ENCODE measurements around the gene TUBA8. TPM values are rescaled to one million over a fixed set of nuclear protein-coding genes. Genes with fewer than 3 reads are reported as not detected.
"Not testable (repeated sequence)": the region's sequence is repeated elsewhere in the genome, so short reads cannot be mapped to it uniquely, and the experiment has no call there.

Gene TUBA8
- polyA plus RNA-seq, 3 donors: 2.8 to 4.1 (median 2.9) TPM

DNA sequence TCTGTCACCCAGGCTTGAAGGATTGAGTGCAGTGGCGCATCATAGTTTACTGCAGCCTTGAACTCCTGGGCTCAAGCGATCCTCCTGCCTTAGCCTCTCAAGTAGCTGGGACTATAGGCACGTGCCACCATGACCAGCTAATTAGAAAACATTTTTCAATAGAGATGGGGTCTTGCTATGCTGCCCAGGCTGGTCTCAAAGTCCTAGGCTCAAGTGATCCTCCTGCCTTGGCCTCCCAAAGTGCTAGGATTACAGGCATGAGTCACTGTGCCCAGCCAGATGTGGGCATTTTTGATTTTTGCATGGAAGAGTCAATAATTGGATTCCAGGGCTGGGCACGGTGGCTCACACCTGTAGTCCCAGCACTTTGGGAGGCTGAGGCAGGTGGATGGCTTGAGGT is 36.7 kb upstream of the TUBA8 start:
- not testable (repeated sequence) for DNase-seq (ENCODE audit: extremely low read depth in 1 of 11, low read depth in 9 of 11, low spot score in 4 of 11)

DNA sequence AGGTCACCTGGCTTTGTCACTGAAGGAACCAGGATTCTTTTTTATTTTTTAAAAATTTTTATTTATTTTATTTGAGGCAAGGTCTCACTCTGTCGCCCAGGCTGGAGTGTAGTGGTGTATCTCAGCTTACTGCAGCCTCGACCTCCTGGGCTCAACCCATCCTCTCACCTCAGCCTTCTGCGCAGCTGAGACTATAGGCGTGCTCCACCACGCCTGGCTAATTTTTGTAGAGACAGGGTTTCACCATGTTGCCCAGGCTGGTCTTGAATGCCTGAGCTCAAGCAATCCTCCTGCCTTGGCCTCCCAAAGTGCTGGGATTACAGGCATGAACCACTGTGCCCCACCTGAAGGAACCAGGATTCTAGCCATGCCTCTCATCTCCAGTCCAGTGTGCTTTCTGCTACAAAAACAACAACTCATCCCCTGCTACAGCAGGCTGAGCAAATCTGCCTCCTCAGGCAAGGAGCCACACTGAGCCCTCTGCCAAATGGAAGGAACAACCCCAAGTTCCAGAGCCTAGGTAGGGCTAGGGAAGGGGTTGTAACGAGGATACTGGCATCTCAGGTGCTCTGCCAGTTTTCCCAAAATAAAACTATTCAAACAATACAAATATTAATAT is 35.4 kb upstream of the TUBA8 start:
- DNase-seq (ENCODE audit: extremely low read depth in 1 of 11, low read depth in 9 of 11, low spot score in 4 of 11): no peak

DNA sequence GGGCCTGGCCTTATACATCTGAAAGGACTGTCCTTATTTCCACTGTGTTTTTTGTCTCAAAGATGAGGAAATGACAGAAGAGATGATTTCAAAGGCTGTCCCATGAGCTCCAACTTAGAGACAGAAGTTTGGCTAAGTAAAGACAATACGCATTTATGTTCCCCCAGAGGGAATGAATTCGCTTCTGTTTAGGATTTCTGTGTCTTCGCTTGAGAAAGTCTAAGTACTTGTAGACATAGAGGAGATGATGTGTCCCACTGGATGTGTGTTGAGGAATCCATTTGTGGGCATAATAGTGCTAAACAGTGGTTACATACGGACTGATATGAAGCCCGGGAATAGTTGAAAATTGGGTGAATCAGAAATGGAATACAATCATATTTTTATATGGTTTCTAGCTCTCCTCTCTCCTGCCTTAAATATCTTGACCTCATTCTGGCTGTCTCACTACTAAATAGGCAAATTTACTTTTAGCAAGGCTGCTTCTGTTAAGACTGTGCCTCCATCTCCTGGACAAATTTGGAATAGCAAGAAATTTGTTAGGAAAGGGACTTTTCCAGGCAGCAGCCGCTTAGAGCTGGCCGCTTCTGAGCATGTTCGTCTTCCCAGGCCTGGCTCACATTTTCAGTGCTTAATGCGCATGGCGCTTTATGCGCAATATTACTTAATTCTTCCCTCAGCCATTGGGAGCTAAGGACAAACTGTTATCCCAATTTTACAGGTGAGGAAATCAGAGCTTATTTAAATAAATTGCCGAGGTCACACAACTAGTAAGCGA is 34.7 kb upstream of the TUBA8 start:
- DNase-seq (ENCODE audit: extremely low read depth in 1 of 11, low read depth in 9 of 11, low spot score in 4 of 11): peak; percentile 72 to 92 (median 82)

DNA sequence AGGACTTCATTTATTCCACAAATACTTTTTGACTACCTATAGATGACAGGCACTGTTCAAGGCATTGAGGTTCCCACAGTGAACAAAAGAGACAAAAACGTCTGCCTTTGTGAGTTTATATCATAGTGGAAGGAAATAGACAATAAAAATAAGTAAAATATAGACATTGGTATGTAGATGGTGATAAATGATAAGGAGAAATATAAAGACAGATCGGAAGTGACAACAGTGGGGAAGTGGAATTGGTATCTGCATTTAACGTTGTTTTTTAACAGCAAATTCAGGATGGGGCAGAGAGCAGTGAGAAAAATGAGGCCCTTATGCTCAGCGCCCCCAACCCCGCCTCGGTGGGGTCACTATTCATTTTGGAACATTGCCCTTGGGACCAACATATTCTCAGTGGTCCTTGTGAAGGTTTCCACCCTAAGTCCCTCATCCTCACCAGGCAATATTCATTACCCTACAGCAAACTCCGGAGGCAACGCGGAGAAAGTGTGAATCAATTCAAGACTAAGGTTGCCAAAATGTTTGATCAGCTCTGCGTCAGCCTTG is 33.4 kb upstream of the TUBA8 start:
- DNase-seq (ENCODE audit: extremely low read depth in 1 of 11, low read depth in 9 of 11, low spot score in 4 of 11): no peak

DNA sequence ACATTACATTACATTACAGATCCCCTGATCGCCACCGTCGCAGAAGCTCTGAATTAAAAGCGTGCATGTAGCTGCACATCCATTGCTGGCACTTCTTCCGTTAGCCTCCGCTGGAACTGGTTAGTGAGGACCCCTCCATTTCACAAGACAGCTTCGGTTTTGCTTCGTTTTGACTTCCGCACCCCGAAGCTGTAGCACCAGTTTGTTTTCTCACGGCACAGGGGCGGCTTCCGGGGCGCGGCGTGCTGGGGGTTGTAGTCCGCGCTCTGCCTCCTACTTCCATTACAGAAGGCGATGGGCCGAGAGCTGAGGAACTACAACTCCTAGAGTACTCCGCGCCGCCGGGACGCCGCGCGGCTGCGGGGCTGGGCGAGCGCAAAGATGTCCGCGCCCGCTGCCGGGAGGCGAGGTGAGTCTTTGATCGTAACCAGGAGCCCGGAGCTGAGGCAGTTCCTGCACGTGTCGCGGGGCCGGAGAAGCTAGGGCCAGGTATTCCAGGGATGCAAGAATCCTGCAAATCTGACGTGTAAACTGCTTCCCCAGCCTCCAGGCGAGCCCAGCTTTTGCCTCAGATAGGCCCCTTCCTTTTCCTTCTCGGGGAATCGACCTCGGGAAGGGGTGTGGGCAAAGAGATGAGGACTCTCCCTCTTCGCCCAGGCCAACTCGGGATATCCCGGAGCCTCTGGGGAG is 32.8 kb upstream of the TUBA8 start, which contains the start of gene PEX26:
Gene PEX26, plus strand, starts transcription at position 352 of the 690 bp plus-strand sequence. CDS start 387 bp downstream, outside the sequence.
- DNase-seq (ENCODE audit: extremely low read depth in 1 of 11, low read depth in 9 of 11, low spot score in 4 of 11): peak; percentile 78 to 94 (median 89)

DNA sequence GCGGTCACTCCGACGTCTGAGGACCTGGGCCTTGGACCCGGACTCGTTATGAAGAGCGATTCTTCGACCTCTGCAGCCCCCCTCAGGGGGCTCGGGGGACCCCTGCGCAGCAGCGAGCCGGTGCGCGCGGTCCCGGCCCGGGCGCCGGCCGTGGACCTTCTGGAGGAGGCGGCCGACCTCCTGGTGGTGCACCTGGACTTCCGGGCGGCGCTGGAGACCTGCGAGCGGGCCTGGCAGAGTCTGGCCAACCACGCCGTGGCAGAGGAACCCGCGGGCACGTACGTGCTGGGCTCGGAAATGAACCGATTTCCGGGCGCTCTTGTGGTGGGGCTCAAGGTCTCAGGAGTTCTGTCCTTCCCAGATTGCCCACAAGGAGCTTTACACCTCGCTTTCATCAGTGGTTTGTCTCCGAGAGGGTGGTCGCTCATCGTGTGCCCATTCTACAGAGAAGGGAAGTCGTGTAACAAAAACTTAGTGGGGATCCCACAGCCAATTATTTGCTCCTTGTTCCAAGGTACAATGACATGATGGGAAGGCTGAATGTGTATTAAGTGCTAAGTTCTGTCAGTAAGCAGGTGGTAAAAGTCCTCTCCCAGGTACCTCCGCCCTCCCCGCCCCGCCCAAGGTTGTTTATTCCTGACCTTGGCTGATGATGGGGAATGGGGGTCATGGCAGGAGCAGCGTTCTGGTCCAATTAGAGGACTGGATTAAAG is 32.1 kb upstream of the TUBA8 start:
- DNase-seq (ENCODE audit: extremely low read depth in 1 of 11, low read depth in 9 of 11, low spot score in 4 of 11): no peak

DNA sequence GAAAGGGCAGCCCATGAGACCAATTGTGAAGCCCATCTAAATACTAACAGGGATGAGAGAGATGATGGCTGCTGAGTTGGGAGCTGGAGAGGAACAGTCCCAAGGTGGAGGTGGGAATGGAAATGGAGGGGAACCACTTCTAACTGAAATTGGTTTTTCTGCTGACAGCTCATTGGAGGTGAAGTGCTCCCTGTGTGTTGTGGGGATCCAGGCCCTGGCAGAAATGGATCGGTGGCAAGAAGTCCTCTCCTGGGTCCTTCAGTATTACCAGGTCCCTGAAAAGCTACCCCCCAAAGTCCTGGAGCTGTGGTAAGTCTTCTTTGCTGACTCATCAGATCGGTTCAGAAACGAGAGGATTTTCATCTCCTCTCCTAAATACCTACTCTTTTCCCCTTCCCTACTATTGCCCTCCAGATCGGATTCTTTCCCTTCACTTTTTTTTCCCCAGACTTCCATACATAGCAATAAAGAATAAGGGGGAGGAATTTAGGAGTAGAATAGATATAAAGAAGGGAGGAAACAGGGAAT is 30.8 kb upstream of the TUBA8 start:
- no peak for DNase-seq (ENCODE audit: extremely low read depth in 1 of 11, low read depth in 9 of 11, low spot score in 4 of 11)

DNA sequence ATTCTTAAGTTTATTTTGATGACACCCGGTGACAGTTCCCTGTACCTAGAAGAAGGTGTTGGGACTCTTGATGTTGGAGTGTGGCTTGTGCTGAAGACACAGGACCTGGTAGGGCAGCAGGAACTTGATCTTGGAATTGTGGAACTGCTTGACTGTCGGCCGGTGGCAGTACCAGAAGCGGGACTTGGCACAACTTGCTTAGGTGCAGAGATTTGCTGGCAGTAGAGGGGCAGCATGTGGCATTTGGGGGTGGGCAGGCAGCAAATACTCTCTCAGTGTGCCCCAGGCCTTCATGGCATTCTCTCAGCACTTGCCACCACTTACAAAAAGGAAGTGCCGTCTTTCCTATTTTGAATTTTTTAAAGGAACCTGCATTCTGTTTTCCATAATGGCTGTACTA is 29.2 kb upstream of the TUBA8 start:
- DNase-seq (ENCODE audit: extremely low read depth in 1 of 11, low read depth in 9 of 11, low spot score in 4 of 11): no peak

DNA sequence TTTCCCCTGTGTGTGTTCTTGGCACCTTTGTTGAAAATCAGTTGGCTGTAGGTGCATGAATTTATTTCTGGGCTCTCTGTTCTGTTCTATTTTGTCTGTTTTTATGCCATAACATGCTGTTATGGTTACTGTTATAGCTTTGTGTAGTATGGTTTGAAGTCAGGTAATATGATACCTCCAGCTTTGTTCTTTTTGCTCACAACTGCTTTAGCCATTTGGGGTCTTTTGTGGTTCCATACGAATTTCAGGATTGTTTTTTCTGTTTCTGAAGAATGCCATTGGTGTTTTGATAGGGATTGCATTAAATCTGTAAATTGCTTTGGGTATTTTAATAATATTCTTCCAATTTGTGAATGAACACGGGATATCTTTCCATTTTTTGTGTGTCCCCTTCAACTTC is 28.1 kb upstream of the TUBA8 start:
- no peak for DNase-seq (ENCODE audit: extremely low read depth in 1 of 11, low read depth in 9 of 11, low spot score in 4 of 11)

DNA sequence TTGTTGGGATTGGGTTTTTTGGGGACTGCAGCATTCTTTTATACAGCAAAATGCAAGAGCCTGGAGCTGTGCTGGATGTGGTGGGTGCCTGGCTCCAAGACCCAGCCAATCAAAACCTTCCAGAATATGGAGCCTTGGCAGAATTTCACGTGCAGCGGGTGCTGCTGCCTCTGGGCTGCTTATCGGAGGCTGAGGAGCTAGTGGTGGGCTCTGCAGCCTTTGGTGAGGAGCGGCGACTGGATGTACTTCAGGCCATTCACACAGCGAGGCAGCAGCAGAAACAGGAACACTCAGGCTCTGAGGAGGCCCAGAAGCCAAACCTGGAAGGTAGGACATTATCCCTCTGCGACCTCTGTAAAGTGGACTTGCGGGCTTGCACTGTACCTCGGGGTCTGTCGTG is 27.2 kb upstream of the TUBA8 start:
- DNase-seq (ENCODE audit: extremely low read depth in 1 of 11, low read depth in 9 of 11, low spot score in 4 of 11): no peak

DNA sequence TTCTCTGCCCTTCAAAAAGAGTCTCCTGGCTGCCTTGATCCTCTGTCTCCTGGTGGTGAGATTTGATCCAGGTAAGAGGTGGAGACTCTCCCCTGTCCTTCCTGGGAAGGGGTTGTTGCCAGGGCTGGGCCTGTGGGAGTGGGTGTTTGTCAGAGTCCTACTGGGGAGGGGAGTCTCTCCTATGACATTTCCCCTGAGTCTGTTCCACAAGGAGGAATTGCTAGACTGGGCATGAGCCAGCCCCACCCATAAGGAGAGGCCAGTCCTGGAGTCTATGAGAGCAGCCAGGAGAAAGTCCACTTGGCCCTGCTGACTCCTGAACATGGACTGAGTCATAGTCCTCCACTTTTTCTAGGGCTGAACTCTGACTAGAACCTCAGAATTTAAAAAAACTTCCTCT is 25.4 kb upstream of the TUBA8 start:
- no peak for DNase-seq (ENCODE audit: extremely low read depth in 1 of 11, low read depth in 9 of 11, low spot score in 4 of 11)

DNA sequence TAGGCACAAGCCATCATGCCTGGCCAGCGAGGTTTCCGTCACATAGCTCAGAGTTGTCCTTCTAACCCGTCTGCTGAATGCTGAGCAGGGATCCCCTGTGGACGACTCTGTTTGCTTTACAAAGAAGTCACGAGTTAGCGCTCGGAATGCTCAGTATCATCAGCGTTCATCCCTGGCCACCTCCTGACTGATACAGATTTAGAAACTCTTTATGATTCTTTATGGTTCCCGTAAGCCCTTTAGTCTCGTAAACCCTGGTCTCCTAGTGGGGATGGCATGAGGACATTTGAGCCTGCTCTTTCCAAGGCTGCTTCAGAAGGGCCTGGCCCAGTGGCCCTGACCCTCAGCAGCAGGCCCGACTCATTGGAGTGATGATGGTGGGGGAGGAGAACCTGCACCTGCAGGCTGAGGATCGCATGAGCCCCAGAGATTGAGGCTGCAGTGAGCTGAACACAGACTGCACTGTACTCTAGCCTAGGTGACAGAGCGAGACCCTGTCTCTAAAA is 23.2 kb upstream of the TUBA8 start:
- no peak for DNase-seq (ENCODE audit: extremely low read depth in 1 of 11, low read depth in 9 of 11, low spot score in 4 of 11)

DNA sequence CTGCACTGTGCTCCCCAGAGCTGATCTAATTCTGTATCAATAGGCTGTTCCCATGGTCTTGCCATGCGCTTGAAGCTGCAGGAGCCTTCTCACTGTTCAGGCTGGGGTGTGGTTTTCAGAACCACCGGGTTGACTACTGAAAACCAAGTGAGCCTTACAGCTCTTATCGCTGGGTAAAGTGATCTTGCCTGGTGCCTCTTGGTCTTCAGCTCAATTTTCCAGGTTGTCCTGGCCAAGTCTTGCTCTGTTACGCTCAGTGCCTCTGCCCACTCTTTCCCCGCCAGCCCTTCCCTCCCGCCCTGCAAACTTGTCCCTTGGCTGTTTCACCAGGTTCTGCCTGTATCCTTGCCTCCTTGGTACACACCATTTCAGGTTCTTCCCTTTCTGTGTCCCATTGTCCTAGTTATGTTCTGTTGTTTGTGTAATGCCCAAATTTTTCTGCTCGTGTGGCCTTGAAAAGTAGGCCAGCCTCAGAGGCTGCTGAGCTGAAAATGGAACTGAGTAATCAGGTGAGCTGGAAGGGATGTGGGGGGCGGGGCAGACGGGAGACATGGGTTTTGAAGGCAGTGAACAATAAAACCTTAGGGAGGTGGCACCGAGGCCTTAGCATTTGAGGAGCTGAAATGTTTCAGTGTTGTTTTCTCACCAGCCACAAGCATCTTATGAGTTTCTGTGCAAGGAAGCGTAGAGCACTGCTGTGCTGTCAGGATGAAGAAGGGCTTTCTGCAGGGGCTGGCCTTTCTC is 21.6 kb upstream of the TUBA8 start:
- no peak for DNase-seq (ENCODE audit: extremely low read depth in 1 of 11, low read depth in 9 of 11, low spot score in 4 of 11)

DNA sequence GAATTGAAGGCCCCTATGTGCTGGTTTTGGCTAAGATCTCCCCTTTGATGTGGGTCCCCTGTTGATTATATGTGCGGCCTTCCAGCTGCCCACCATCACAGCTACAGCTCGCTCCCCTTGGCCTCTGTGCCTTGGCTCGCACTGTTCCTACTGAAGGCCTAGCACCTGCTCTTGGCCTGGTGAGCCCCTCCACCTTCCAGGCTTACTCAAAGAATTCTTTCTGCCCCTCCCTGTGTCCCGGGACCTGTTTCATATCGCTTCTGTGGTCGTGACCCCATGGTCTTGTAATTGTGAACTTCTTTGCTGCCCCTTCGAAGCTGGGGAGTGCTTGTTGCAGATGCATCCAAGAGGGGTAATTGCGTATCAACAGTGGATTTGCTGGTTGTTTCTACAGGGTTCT is 20.3 kb upstream of the TUBA8 start:
- DNase-seq (ENCODE audit: extremely low read depth in 1 of 11, low read depth in 9 of 11, low spot score in 4 of 11): no peak

DNA sequence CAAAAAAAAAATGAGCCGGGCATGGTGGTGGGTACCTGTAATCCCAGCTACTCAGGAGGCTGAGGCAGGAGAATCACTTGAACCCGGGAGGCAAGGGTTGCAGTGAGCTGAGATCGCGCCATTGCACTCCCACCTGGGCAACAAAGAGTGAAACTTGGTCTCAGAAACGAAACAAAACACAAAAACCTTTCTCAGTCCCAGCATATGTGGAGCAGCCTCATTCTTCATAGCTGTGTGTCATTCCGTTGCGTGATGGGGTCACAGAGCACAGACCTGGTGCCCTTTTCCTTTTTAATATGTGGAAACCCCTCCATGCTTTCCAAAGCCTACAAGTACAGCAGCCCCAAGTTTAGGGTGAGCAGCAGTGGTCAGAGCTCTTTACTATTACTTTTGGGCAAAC is 19.1 kb upstream of the TUBA8 start:
- no peak for DNase-seq (ENCODE audit: extremely low read depth in 1 of 11, low read depth in 9 of 11, low spot score in 4 of 11)

DNA sequence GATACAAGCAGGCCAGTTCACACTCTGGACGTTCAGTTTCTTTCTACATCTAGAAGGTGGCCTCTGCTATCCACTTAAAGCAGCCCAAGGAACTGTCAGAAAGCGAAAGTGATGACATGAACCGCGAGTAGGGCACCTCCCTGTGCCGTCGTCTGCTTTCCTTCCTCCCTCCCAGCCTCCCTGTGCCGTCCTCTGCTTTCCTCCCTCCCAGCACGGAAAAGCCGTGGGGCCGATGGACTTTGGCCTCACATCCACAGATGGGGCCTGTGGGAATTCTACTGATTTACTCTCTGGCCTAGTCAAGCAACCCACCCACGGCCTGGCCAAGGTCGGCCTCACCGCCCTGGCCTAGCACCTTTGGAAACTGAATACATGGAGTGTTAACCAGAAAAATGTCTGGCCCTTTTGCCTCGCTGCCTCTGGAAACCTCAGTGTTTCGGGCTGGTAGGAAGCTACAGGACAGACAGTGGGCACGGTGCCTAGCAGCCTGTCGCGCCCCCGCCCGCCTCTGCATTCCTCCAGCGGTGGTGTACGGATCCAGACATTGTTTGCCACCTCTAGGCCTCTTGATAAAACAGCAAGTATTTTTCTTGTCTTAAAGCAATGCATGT is 18.6 kb upstream of the TUBA8 start:
- DNase-seq (ENCODE audit: extremely low read depth in 1 of 11, low read depth in 9 of 11, low spot score in 4 of 11): peak in 3 of 11 donors; percentile 15 to 27 (median 23)

DNA sequence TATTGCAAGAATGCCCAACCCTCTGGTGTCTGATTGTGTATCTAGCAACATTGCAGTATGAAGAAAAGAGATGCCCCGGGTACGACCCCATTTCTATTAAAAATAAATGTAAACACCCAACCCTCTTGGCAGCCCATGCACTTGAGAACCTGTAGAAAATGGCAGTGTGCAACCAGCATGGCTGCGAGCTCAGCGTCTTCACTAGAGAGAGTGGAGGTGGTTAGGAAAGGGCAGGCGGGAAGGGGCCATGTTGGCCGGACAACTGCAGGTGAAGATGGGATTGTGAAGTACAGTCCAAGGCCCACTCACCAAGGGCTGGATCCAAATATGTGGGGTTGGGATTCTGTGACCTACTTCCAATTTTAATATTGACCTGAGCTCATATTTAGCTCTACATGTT is 16.9 kb upstream of the TUBA8 start:
- DNase-seq (ENCODE audit: extremely low read depth in 1 of 11, low read depth in 9 of 11, low spot score in 4 of 11): no peak
